HG03342 (cell line): Measurements from ENCODE around the gene ESR1.

Source experiments
- ATAC-seq: cut with Tn5 transposase; IDR thresholded peaks from one replicate; pipeline ENCODE4 v1.9.1; 2021; ENCODE audit warnings: mild to moderate bottlenecking, moderate library complexity; ENCODE audit not compliant: unreplicated experiment

Gene ESR1

DNA sequence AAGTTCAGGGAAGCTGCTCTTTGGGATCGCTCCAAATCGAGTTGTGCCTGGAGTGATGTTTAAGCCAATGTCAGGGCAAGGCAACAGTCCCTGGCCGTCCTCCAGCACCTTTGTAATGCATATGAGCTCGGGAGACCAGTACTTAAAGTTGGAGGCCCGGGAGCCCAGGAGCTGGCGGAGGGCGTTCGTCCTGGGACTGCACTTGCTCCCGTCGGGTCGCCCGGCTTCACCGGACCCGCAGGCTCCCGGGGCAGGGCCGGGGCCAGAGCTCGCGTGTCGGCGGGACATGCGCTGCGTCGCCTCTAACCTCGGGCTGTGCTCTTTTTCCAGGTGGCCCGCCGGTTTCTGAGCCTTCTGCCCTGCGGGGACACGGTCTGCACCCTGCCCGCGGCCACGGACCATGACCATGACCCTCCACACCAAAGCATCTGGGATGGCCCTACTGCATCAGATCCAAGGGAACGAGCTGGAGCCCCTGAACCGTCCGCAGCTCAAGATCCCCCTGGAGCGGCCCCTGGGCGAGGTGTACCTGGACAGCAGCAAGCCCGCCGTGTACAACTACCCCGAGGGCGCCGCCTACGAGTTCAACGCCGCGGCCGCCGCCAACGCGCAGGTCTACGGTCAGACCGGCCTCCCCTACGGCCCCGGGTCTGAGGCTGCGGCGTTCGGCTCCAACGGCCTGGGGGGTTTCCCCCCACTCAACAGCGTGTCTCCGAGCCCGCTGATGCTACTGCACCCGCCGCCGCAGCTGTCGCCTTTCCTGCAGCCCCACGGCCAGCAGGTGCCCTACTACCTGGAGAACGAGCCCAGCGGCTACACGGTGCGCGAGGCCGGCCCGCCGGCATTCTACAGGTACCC lies at the start of gene ESR1:
Gene ESR1 (plus strand): TSS at position 170 of the 858 bp plus-strand sequence. CDS start 231 bp downstream, at position 401.
- ATAC-seq, result peak; percentile 33

DNA sequence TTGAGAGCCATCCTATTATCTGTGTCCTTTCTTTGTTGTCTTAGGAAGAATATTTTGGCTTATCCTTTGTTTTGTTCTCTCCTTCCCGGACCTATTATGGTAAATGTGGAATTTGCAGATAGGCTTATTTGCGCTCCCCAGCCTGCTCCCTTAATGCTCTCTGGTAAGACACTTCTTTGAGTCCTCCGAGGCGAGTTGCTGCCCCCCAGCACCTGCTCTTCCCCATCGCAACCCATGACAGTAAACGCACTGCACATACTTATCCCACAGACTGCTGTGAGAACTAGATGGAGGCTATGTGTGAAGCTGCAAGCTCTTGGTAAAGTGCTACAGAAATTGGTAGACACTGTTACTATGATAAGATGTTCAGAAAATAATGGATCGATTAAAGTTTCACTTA lies 47.0 kb upstream of the ESR1 start:
- no peak for ATAC-seq

- no peak for ATAC-seq
Observed at GRCh38 chr6:151761851-151762250, 45.6 kb upstream of the ESR1 start.

DNA sequence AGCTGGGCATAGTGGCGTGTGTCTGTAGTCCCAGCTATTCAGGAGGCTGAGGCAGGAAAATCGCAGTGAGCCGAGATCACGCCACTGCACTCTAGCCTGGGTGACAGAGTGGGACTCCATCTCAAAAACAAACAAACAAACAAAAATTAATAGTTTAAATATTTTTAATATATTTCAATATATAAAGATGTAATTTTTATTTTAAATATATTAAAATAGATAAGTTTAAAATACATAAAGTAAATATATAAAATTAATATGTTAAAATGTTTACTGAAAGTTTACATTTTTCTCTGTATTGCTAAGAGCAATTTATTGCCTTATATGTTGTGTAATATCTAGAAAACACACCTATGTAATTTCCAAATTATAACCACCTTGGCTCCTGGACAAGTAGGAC lies 44.7 kb upstream of the ESR1 start:
- no peak for ATAC-seq

- ATAC-seq, result no peak
Observed at GRCh38 chr6:151763303-151763702, 44.2 kb upstream of the ESR1 start.

- ATAC-seq, result peak; percentile 90
Observed at GRCh38 chr6:151763938-151764680, 43.4 kb upstream of the ESR1 start.

GRCh38 chr6:151765444-151765886 lies 42.0 kb upstream of the ESR1 start:
- peak; percentile 76 for ATAC-seq

GRCh38 chr6:151772446-151772845 lies 35.0 kb upstream of the ESR1 start:
- ATAC-seq, result no peak

GRCh38 chr6:151773382-151773781 lies 34.1 kb upstream of the ESR1 start:
- no peak for ATAC-seq

DNA sequence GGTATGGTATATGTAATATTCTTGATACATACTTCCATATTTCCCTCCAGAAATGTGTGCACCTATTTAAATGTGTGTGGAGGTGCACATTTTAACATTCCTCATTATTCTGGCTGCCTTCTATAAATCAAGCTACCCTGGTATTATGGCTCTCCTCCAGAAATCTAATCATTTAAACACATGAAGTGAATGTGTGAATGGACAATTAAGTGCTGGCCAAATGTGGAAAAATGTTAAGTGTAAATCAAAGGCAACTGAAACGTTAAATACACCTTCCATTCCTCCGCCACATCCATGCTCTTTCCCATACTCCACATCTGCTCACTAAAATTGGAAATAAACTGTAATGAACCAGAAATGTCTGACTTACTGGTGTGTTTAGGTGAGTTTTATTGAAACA lies 24.9 kb upstream of the ESR1 start:
- no peak for ATAC-seq

DNA sequence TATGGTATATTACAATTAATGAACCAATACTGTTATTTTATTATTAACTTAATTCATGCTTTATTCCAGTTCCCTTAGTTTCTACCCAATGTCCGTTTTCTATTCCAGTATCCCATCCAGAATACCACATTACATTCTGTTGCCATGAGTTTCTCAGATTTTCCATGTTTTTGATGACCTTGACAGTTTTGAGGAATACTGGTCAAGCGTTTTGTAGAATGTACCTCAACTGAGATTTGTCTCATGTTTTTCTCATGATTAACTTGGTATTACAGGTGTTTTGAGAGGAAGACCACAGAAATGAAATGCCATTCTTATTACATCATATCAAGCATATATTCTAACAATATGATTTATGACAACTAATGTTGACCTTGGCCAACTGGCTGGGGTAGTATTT lies 23.8 kb upstream of the ESR1 start:
- ATAC-seq, result no peak

GRCh38 chr6:151784441-151785214 lies 22.9 kb upstream of the ESR1 start:
- ATAC-seq, result no peak

GRCh38 chr6:151796842-151797530 lies 10.5 kb upstream of the ESR1 start:
- no peak for ATAC-seq

DNA sequence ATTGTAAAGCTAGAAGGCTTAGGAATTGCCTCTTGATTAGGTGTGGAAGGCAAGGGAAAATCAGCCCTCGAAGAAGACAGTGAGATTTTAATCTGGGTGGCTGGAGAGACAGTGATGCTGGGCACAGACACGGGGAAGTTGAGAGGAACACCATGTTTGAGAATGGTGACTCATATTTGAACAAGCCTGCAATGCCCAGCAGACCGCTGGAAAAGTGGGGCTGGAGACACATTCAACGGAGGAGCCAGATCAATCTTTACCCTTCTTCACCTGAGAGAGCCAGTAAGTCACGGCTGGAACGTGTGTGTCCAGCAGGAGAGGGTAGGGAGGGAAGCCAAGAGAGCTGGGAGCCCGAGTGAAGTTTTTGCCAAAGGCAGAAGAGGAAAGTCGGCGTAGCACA lies 3.7 kb upstream of the ESR1 start:
- ATAC-seq, result no peak

GRCh38 chr6:151804585-151805285 lies 2.7 kb upstream of the ESR1 start:
- no peak for ATAC-seq

GRCh38 chr6:151805286-151805840 lies 2.1 kb upstream of the ESR1 start:
- ATAC-seq, result no peak

GRCh38 chr6:151806757-151807512 lies 547 bp upstream of the ESR1 start:
- no peak for ATAC-seq

DNA sequence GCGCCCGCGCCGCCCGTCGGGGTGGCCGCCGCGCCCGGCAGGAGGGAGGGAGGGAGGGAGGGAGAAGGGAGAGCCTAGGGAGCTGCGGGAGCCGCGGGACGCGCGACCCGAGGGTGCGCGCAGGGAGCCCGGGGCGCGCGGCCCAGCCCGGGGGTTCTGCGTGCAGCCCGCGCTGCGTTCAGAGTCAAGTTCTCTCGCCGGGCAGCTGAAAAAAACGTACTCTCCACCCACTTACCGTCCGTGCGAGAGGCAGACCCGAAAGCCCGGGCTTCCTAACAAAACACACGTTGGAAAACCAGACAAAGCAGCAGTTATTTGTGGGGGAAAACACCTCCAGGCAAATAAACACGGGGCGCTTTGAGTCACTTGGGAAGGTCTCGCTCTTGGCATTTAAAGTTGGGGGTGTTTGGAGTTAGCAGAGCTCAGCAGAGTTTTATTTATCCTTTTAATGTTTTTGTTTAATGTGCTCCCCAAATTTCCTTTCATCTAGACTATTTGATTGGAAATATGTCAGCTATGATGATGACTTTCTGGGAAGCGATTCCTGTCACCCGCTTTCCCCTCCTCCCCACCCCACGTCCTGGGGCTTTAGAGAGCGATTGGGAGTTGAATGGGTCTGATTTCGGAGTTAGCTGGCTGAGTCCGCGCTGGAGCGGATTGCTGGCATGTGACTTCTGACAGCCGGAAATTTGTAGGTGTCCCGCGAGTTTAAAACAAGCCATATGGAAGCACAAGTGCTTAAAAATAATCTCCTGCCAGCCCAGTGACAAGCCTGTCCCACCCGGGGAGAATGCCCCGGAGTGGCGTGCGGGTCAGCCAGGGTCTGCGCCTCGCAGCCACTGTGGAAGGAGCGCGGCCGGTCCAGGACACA lies 1.1 kb downstream of the ESR1 start:
- peak; percentile 23 for ATAC-seq
